Mesendoderm (in vitro differentiated cells): ENCODE measurements around the gene SLC26A1.

Source experiments
- DNase-seq: peaks from one replicate; pipeline ENCODE4 v3.0.0; 2013
- H2AK5ac ChIP-seq: 2 replicates; pipeline ENCODE4 v1.6.1; 2013; ENCODE audit warnings: low read length, inconsistent platforms
- H2BK120ac ChIP-seq: 2 replicates; pipeline ENCODE4 v1.6.1; 2013; ENCODE audit warnings: low read depth, mild to moderate bottlenecking, low read length, moderate library complexity, mixed read lengths
- H2BK15ac ChIP-seq: replicated peaks from 2 replicates; pipeline ENCODE4 v1.6.1; 2013; ENCODE audit warnings: low read depth, mild to moderate bottlenecking, moderate library complexity
- H2BK5ac ChIP-seq: 2 replicates; pipeline ENCODE4 v1.6.1; 2013; ENCODE audit warnings: low read length, inconsistent platforms
- H3K18ac ChIP-seq: 2 replicates; pipeline ENCODE4 v1.6.1; 2013; ENCODE audit warnings: mild to moderate bottlenecking, low read length, mixed read lengths
- H3K23ac ChIP-seq: one replicate; pipeline ENCODE4 v1.6.1; 2013; ENCODE audit warnings: low read length
- H3K27ac ChIP-seq: 2 replicates; pipeline ENCODE4 v1.5.1; 2013; ENCODE audit warnings: low read depth, mild to moderate bottlenecking, inconsistent platforms, low read length, moderate library complexity
- H3K27me3 ChIP-seq: 2 replicates; pipeline ENCODE4 v1.6.1; 2013; ENCODE audit warnings: low read length, control low read depth, mild to moderate bottlenecking, inconsistent platforms; ENCODE audit not compliant: insufficient read depth, poor library complexity
- H3K36me3 ChIP-seq: 2 replicates; pipeline ENCODE4 v1.6.1; 2013; ENCODE audit warnings: low read length, inconsistent platforms; ENCODE audit not compliant: control insufficient read depth, insufficient read depth
- H3K4ac ChIP-seq: one replicate; pipeline ENCODE4 v1.6.1; 2013; ENCODE audit warnings: low read depth, mild to moderate bottlenecking, low read length, moderate library complexity
- H3K4me1 ChIP-seq: 2 replicates; pipeline ENCODE4 v1.6.1; 2013; ENCODE audit warnings: low read depth, low read length, inconsistent platforms; ENCODE audit not compliant: control insufficient read depth
- H3K4me2 ChIP-seq: 2 replicates; pipeline ENCODE4 v1.6.1; 2013; ENCODE audit warnings: low read length
- H3K4me3 ChIP-seq: 2 replicates; pipeline ENCODE4 v1.5.1; 2013; ENCODE audit warnings: mild to moderate bottlenecking, low read length
- H3K56ac ChIP-seq: one replicate; pipeline ENCODE4 v1.6.1; 2013; ENCODE audit warnings: low read length
- H3K79me1 ChIP-seq: 2 replicates; pipeline ENCODE4 v1.6.1; 2013; ENCODE audit warnings: low read length, inconsistent platforms
- H3K79me2 ChIP-seq: 2 replicates; pipeline ENCODE4 v1.6.1; 2013; ENCODE audit warnings: mild to moderate bottlenecking, low read length; ENCODE audit not compliant: control insufficient read depth, insufficient read depth
- H3K9ac ChIP-seq: 2 replicates; pipeline ENCODE4 v1.6.1; 2013; ENCODE audit warnings: low read length, inconsistent platforms
- H4K5ac ChIP-seq: one replicate; pipeline ENCODE4 v1.6.1; 2013; ENCODE audit warnings: low read length
- H4K8ac ChIP-seq: one replicate; pipeline ENCODE4 v1.6.1; 2013; ENCODE audit warnings: low read depth, mild to moderate bottlenecking, control low read depth, low read length, moderate library complexity
- WGBS: extraction: QIAGEN DNeasy Blood & Tissue Kit; methylation state at CpG from one replicate; pipeline ENCODE4 v1.1.7; 2013; ENCODE audit warnings: low lambda C conversion rate, missing lambda C conversion rate; ENCODE audit not compliant: insufficient coverage; ENCODE audit errors: extremely low coverage; 5-methylcytosine and 5-hydroxymethylcytosine counted together

SLC26A1 gene

GRCh38 chr4:995311-996026, 2.3 kb upstream of the SLC26A1 start:
- WGBS = no CpG with 5 or more reads among the region's 23 CpGs
- Histone ChIP-seq H3K23ac (no peak overlapping the region), H3K27ac (no peak overlapping the region), H3K56ac (no peak overlapping the region), H3K9ac (no peak overlapping the region), H3K4me3 (no peak overlapping the region), H2BK5ac (no peak overlapping the region), H2AK5ac (no peak overlapping the region), H4K5ac (no peak overlapping the region), H2BK15ac (no peak overlapping the region), H3K27me3 (peaks cover 24% of the 10 kb centered on the region), H2BK120ac (no peak overlapping the region), H4K8ac (no peak overlapping the region), H3K36me3 (no peaks in the 10 kb centered on the region), H3K4ac (no peak overlapping the region), H3K79me1 (no peaks in the 10 kb centered on the region), H3K4me2 (no peak overlapping the region), H3K79me2 (no peaks in the 10 kb centered on the region), H3K4me1 (no peaks in the 10 kb centered on the region), H3K18ac (no peak overlapping the region)
- no peak for DNase-seq

DNA sequence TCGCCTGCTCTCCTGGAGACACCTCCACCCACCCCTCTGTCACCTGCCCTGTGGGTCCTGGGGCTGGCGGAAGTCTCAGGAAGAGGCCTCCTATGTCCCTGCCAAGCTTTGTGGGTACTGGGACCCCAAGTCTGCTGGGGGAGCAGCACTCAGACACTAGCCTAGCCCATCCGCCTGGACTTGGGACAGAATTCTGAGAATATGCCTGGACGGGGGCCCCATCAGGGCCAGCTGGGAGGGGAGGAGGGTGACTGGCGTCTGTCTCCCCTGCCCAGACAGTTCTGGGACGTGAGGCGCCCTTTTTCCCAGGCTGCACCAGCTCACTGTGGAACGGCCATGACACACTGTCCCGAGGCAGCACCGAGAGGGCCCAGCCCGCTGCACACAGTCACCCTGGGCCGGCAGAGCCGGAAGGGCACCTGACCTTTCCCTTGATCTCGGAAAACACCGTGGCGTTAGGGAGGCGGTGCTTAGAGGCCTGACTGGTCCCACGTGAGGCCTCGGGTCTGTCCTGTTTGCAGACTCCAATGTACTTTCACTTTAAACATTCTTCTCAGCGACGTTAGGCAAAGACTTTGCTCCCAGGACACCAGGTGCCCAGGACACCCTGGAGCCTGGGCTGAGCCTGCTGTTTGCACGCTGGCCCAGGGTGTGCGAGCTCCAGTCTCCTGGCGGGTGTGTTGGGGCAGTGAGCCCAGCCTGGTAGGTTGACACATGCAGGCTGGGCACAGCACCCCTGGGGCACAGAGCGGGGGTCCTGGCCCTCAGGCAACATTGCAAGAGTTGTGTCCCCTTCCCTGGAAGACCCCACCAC, 700 bp downstream of the SLC26A1 start:
- Histone ChIP-seq H4K5ac (no peak overlapping the region), H3K79me2 (no peaks in the 10 kb centered on the region), H3K36me3 (no peaks in the 10 kb centered on the region), H2BK120ac (no peak overlapping the region), H3K18ac (no peak overlapping the region), H2BK15ac (no peak overlapping the region), H3K27me3 (peaks cover 11% of the 10 kb centered on the region), H3K79me1 (no peaks in the 10 kb centered on the region), H3K4me2 (no peak overlapping the region), H3K23ac (no peak overlapping the region), H3K56ac (no peak overlapping the region), H4K8ac (no peak overlapping the region), H3K4ac (no peak overlapping the region), H3K27ac (no peak overlapping the region), H3K4me3 (no peak overlapping the region), H2AK5ac (no peak overlapping the region), H2BK5ac (no peak overlapping the region), H3K4me1 (no peaks in the 10 kb centered on the region), H3K9ac (no peak overlapping the region)
- no peak for DNase-seq
- no CpG with 5 or more reads among the region's 25 CpGs for WGBS

- H3K56ac ChIP-seq = no peak overlapping the region
- no peak overlapping the region for H3K18ac ChIP-seq
- H3K79me2 ChIP-seq = no peaks in the 10 kb centered on the region
- no peak overlapping the region for H3K4me2 ChIP-seq
- H3K4me3 ChIP-seq = no peak overlapping the region
- no peak for DNase-seq
- H3K9ac ChIP-seq = no peak overlapping the region
- no peak overlapping the region for H2BK120ac ChIP-seq
- no peak overlapping the region for H2BK5ac ChIP-seq
- H4K8ac ChIP-seq = no peak overlapping the region
- no peak overlapping the region for H4K5ac ChIP-seq
- H3K36me3 ChIP-seq = no peaks in the 10 kb centered on the region
- H3K4me1 ChIP-seq = no peaks in the 10 kb centered on the region
- H3K4ac ChIP-seq = no peak overlapping the region
- H3K79me1 ChIP-seq = no peaks in the 10 kb centered on the region
- no peak overlapping the region for H2BK15ac ChIP-seq
- H3K23ac ChIP-seq = no peak overlapping the region
- H2AK5ac ChIP-seq = no peak overlapping the region
- no CpG with 5 or more reads among the region's 50 CpGs for WGBS
- H3K27ac ChIP-seq = no peak overlapping the region
- H3K27me3 ChIP-seq = peaks cover 5% of the 10 kb centered on the region
These were observed 1.5 kb downstream of the SLC26A1 start for GRCh38 chr4:991451-992296.

DNA sequence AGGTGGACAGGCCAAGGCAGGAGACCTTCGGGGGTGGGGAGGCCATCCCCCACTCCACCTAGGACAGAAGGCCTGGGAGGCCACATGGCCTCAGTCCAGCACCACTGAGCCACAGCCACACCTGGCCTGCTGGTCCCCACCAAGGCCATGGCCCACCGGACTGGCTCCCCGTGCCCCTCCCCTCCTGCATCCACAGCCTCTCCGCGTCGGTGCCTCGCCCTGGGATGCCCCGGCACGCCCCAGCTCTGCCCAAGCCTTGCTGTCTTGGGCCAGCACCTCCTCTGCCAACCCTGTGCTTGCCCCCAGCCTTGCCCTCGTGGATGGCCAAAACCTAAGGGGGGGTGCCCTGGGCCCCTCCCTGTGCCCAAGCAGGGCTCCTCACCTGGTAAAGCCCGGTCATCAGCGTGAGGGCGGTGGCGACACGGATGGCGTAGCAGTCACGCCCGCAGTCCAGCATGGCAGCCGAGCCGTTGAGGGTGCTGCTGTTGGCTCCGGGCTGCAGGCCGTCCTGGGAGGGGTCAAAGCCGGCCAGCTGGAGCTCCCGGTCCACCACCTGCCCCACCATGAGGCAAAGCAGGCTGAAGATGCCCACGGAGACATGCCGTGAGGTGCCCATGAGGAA, 2.3 kb downstream of the SLC26A1 start:
- Histone ChIP-seq H3K4me3 (no peak overlapping the region), H3K27me3 (no peaks in the 10 kb centered on the region), H3K9ac (no peak overlapping the region), H3K79me2 (no peaks in the 10 kb centered on the region), H3K4ac (no peak overlapping the region), H2BK5ac (no peak overlapping the region), H3K27ac (no peak overlapping the region), H3K4me1 (no peaks in the 10 kb centered on the region), H2BK120ac (no peak overlapping the region), H3K23ac (no peak overlapping the region), H2BK15ac (no peak overlapping the region), H4K5ac (no peak overlapping the region), H3K56ac (no peak overlapping the region), H3K36me3 (no peaks in the 10 kb centered on the region), H3K79me1 (no peaks in the 10 kb centered on the region), H3K18ac (no peak overlapping the region), H4K8ac (no peak overlapping the region), H3K4me2 (no peak overlapping the region), H2AK5ac (no peak overlapping the region)
- DNase-seq = no peak
- WGBS = no CpG with 5 or more reads among the region's 26 CpGs

GRCh38 chr4:989722-990471, 3.3 kb downstream of the SLC26A1 start:
- no peaks in the 10 kb centered on the region for H3K27me3 ChIP-seq
- H3K4me2 ChIP-seq = no peak overlapping the region
- H3K9ac ChIP-seq = no peak overlapping the region
- no peaks in the 10 kb centered on the region for H3K4me1 ChIP-seq
- H2BK5ac ChIP-seq = no peak overlapping the region
- H3K36me3 ChIP-seq = no peaks in the 10 kb centered on the region
- H4K8ac ChIP-seq = no peak overlapping the region
- no peak overlapping the region for H3K4ac ChIP-seq
- H2AK5ac ChIP-seq = no peak overlapping the region
- no peak for DNase-seq
- H3K79me1 ChIP-seq = no peaks in the 10 kb centered on the region
- H4K5ac ChIP-seq = no peak overlapping the region
- H3K56ac ChIP-seq = no peak overlapping the region
- no peak overlapping the region for H2BK120ac ChIP-seq
- H2BK15ac ChIP-seq = no peak overlapping the region
- H3K23ac ChIP-seq = no peak overlapping the region
- no peak overlapping the region for H3K18ac ChIP-seq
- H3K4me3 ChIP-seq = no peak overlapping the region
- WGBS = no CpG with 5 or more reads among the region's 58 CpGs
- no peaks in the 10 kb centered on the region for H3K79me2 ChIP-seq
- no peak overlapping the region for H3K27ac ChIP-seq
